ENCODE data around the gene PTPRCAP.

GRCh38 chr11:67464411-67465188 is 27.1 kb upstream of the PTPRCAP start:
- TF ChIP-seq CTCF (conservative IDR thresholded peaks at IDR 0.05; ENCODE audit: low read depth in 2 of 2) (no peak), POLR2AphosphoS5 (IDR thresholded peaks at IDR 0.05; ENCODE audit: low read depth) (peak; percentile 93), EZH2 (IDR thresholded peaks at IDR 0.05; ENCODE audit: low read depth, unreplicated experiment) (no peak)
